IMR-90 (cell line): ENCODE data around the gene MMRN1. TPM values are rescaled to one million over a fixed set of nuclear protein-coding genes. Genes with fewer than 3 reads are reported as not detected.

ENCODE experiments used
- ATAC-seq: fragments of 200-7000 bp; cut with Tn5 transposase; 2 replicates; pipeline ENCODE4 v1.9.1; 2020; ENCODE audit warnings: low read depth, mild to moderate bottlenecking, moderate library complexity
- BruUV-seq: library from RNA; stranded (reverse); fragments of 400-500 nt; replicated peaks from 2 replicates; lab custom pipeline; 2021; lab: Mats Ljungman, UMichigan
- CTCF ChIA-PET: fragments of 300-600 bp; formaldehyde crosslinking; extraction: SDS; loops from one replicate; lab custom pipeline; 2021; ENCODE audit warnings: antibody characterized with exemption; lab: Yijun Ruan, JAX
- POLR2A ChIA-PET: fragments of 300-600 bp; sonication (Branson Sonifier 250); formaldehyde crosslinking; loops from one replicate; lab custom pipeline; 2022; ENCODE audit warnings: antibody characterized with exemption; ENCODE audit not compliant: unreplicated experiment; lab: Charles Lee
- DNase-seq: peaks from one replicate; pipeline ENCODE4 v3.0.0; 2013
- H2AFZ ChIP-seq: replicated peaks from 2 replicates; pipeline ENCODE3; 2013; ENCODE audit warnings: low read length, mild to moderate bottlenecking; ENCODE audit not compliant: poor library complexity
- H2AK5ac ChIP-seq: 2 replicates; pipeline ENCODE4 v1.6.1; 2013; ENCODE audit warnings: low read depth, low read length, inconsistent platforms
- H2AK9ac ChIP-seq: replicated peaks from 2 replicates; pipeline ENCODE3; 2013; ENCODE audit warnings: mild to moderate bottlenecking, low read depth, low read length, moderate library complexity; ENCODE audit not compliant: poor library complexity
- H2BK120ac ChIP-seq: 2 replicates; pipeline ENCODE4 v1.6.1; 2013; ENCODE audit warnings: low read depth, low read length, inconsistent platforms
- H2BK15ac ChIP-seq: 3 replicates; pipeline ENCODE4 v1.6.1; 2013; ENCODE audit warnings: low read depth, low read length, inconsistent platforms
- H2BK20ac ChIP-seq: 2 replicates; pipeline ENCODE4 v1.6.1; 2013; ENCODE audit warnings: low read depth, mild to moderate bottlenecking, inconsistent platforms, low read length, moderate library complexity
- H2BK5ac ChIP-seq: 2 replicates; pipeline ENCODE4 v1.6.1; 2013; ENCODE audit warnings: mild to moderate bottlenecking, low read depth, low read length, inconsistent platforms; ENCODE audit not compliant: poor library complexity, severe bottlenecking
- H3K14ac ChIP-seq: replicated peaks from 2 replicates; pipeline ENCODE4 v1.6.1; 2013; ENCODE audit warnings: low read depth, low read length, inconsistent platforms
- H3K18ac ChIP-seq: 2 replicates; pipeline ENCODE4 v1.6.1; 2013; ENCODE audit warnings: low read depth, low read length, control low read depth
- H3K23ac ChIP-seq: 2 replicates; pipeline ENCODE4 v1.6.1; 2013; ENCODE audit warnings: low read depth, low read length, inconsistent platforms
- H3K27ac ChIP-seq: 2 replicates; pipeline ENCODE4 v1.5.1; 2013; ENCODE audit warnings: mild to moderate bottlenecking, control low read depth, low read length; ENCODE audit not compliant: insufficient read depth
- H3K27me3 ChIP-seq: 2 replicates; pipeline ENCODE4 v1.6.1; 2013; ENCODE audit warnings: low read length; ENCODE audit not compliant: control insufficient read depth, insufficient read depth
- H3K36me3 ChIP-seq: 2 replicates; pipeline ENCODE4 v1.6.1; 2013; ENCODE audit warnings: low read length, mixed read lengths; ENCODE audit not compliant: control insufficient read depth, insufficient read depth
- H3K4ac ChIP-seq: 2 replicates; pipeline ENCODE4 v1.6.1; 2013; ENCODE audit warnings: low read depth, low read length, inconsistent platforms
- H3K4me1 ChIP-seq: 2 replicates; pipeline ENCODE4 v1.6.1; 2013; ENCODE audit warnings: low read length, mixed read lengths; ENCODE audit not compliant: control insufficient read depth, insufficient read depth
- H3K4me2 ChIP-seq: 2 replicates; pipeline ENCODE4 v1.6.1; 2013; ENCODE audit warnings: low read depth, mild to moderate bottlenecking, control low read depth, low read length, moderate library complexity
- H3K4me3 ChIP-seq: 2 replicates; pipeline ENCODE4 v1.5.1; 2013; ENCODE audit warnings: low read depth, mild to moderate bottlenecking, control low read depth, low read length, moderate library complexity; ENCODE audit not compliant: insufficient read depth
- H3K56ac ChIP-seq: 2 replicates; pipeline ENCODE4 v1.6.1; 2013; ENCODE audit warnings: low read length, inconsistent platforms; ENCODE audit not compliant: insufficient read depth; ENCODE audit errors: extremely low read depth
- H3K79me1 ChIP-seq, 2 experiments: 2 replicates each; pipeline ENCODE4 v1.6.1; 2013; ENCODE audit warnings: low read length in 2 of 2, inconsistent platforms in 1 of 2, low read depth in 1 of 2
- H3K9ac ChIP-seq: 2 replicates; pipeline ENCODE4 v1.6.1; 2013; ENCODE audit warnings: low read depth, low read length, control low read depth
- H3K9me1 ChIP-seq: 2 replicates; pipeline ENCODE4 v1.6.1; 2013; ENCODE audit warnings: low read length, inconsistent platforms; ENCODE audit not compliant: insufficient read depth
- H3K9me3 ChIP-seq: 2 replicates; pipeline ENCODE4 v1.6.1; 2013; ENCODE audit warnings: low read length; ENCODE audit not compliant: control insufficient read depth, insufficient read depth
- H4K20me1 ChIP-seq: 2 replicates; pipeline ENCODE4 v1.6.1; 2013; ENCODE audit warnings: low read length, inconsistent platforms; ENCODE audit not compliant: insufficient read depth
- H4K5ac ChIP-seq: 2 replicates; pipeline ENCODE4 v1.6.1; 2013; ENCODE audit warnings: mild to moderate bottlenecking, low read depth, low read length, control low read depth
- H4K8ac ChIP-seq, 2 experiments: 2 replicates each; pipeline ENCODE4 v1.6.1; 2013; ENCODE audit warnings: low read depth in 2 of 2, low read length in 2 of 2, control low read depth in 1 of 2, inconsistent platforms in 1 of 2
- H4K91ac ChIP-seq: 2 replicates; pipeline ENCODE4 v1.6.1; 2013; ENCODE audit warnings: low read depth, low read length, inconsistent platforms; ENCODE audit not compliant: insufficient read depth
- FOS ChIP-seq: fragments of 150-350 bp; IDR thresholded peaks from 2 replicates; pipeline ENCODE4 v1.6.1; 2016; ENCODE audit warnings: low read depth, low read length
- RAD21 ChIP-seq: IDR thresholded peaks from 2 replicates; pipeline ENCODE4 v1.6.1; 2012; ENCODE audit warnings: low read length, improper control_type of control experiment
- RFX5 ChIP-seq: IDR thresholded peaks from 2 replicates; pipeline ENCODE4 v1.8.0; 2012; ENCODE audit warnings: low read depth, mild to moderate bottlenecking, low read length, moderate library complexity
- dilution Hi-C: fragments of 300-500 bp; cut with HindIII; formaldehyde crosslinking; loops from one replicate; pipeline ENCODE4 v1.14.3; 2018; ENCODE audit warnings: low sequenced_read_pairs; ENCODE audit not compliant: unreplicated experiment
- in situ Hi-C: fragments of 300-500 bp; cut with MboI; formaldehyde crosslinking; loops from 3 replicates; pipeline ENCODE4 v1.14.3; 2019; ENCODE audit warnings: low sequenced_read_pairs, inconsistent platforms, mixed read lengths
- intact Hi-C: fragments of 100-400 bp; cut with micrococcal nuclease; formaldehyde crosslinking; loops from 2 replicates; pipeline ENCODE4 v1.10.0; 2022
- polyA plus RNA-seq, 3 experiments: library from polyadenylated mRNA; depleted of rRNA; stranded (reverse); fragments of >200 nt; gene quantifications; 2 replicates each; pipeline ENCODE4 v1.2.3, GENCODE V29; 2012; ENCODE audit warnings: low replicate concordance in 1 of 3
- total RNA-seq: library from RNA; depleted of rRNA; stranded (reverse); fragments of >200 nt; gene quantifications from 2 replicates; pipeline ENCODE4 v1.2.3, GENCODE V29; 2012
- TF ChIP-seq, protein P1 (sequence below): fragments of 150-350 bp; IDR thresholded peaks from 2 replicates; pipeline ENCODE4 v1.6.1; 2017; ENCODE audit warnings: mild to moderate bottlenecking, antibody characterized with exemption, low read length, low read depth

The MMRN1 gene
- total and polyA plus RNA-seq, 2 of the 4 experiments (the other 2 are of a cell fraction): not detected

DNA sequence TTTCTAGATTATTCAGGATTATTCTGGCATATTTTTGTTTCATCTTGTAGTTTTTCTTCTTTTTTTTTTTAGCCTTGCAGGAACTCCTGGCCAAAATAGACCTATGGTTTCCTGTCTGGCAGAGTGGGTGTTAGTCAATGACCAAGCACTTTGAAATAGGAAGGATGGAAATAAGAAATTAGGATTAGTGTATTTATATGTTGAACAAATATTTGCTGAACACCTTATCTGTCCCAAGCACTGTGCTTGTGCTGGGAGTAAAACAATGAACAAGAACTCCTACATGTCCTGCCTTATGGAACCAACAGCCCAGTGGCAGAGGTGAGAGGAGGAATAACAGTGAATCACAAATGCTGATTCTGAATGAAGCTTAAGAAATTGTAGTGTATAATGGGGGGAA lies 4.5 kb downstream of the MMRN1 start:
- Histone ChIP-seq H3K79me1 (no peaks in the 10 kb centered on the region), H3K27me3 (no peaks in the 10 kb centered on the region; the same call in none of the 2 replicates), H3K23ac (no peak overlapping the region), H3K4ac (no peak overlapping the region), H3K14ac (no peak overlapping the region), H3K27ac (no peak overlapping the region), H2BK120ac (no peak overlapping the region), H4K20me1 (no peaks in the 10 kb centered on the region), H3K18ac (no peak overlapping the region), H2BK5ac (no peak overlapping the region), H3K56ac (no peak overlapping the region), H2AFZ (no peak overlapping the region), H2AK5ac (no peak overlapping the region), H3K4me3 (no peak overlapping the region), H3K4me1 (no peaks in the 10 kb centered on the region), H4K5ac (no peak overlapping the region), H3K9me3 (no peaks in the 10 kb centered on the region), H2BK20ac (no peak overlapping the region), H3K9me1 (no peaks in the 10 kb centered on the region), H3K4me2 (no peak overlapping the region), H4K91ac (no peak overlapping the region), H3K9ac (no peak overlapping the region), H2BK15ac (no peak overlapping the region), H2AK9ac (no peak overlapping the region), H4K8ac (no peak overlapping the region), H3K36me3 (no peaks in the 10 kb centered on the region)
- TF ChIP-seq, protein P1, sequence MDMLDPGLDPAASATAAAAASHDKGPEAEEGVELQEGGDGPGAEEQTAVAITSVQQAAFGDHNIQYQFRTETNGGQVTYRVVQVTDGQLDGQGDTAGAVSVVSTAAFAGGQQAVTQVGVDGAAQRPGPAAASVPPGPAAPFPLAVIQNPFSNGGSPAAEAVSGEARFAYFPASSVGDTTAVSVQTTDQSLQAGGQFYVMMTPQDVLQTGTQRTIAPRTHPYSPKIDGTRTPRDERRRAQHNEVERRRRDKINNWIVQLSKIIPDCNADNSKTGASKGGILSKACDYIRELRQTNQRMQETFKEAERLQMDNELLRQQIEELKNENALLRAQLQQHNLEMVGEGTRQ: no peak
- TF ChIP-seq RFX5 (no peak), FOS (no peak), RAD21 (no peak)
- intact Hi-C loops: no loop called here
- ChIA-PET CTCF (interaction anchor here (0.7 to 1.1 kb wide), 2 partner anchors 258 to 426 kb away, joined by 4 read pairs; no protein-coding TSS in a partner anchor), POLR2A (no interaction called here)
- ATAC-seq (no peak), DNase-seq (no peak)
- in situ Hi-C loops: loop anchor here (10.0 kb wide), 1 partner anchor 244 kb away; no protein-coding TSS in a partner anchor
- BruUV-seq: no TSS peak
- dilution Hi-C loops: no loop called here
